SK-N-MC (cell line): ENCODE data around the gene WDR6.

Source experiments
- EZH2 ChIP-seq: fragments of 200-600 bp; sonication (generic); IDR thresholded peaks from one replicate; pipeline ENCODE4 v1.6.1; 2017; ENCODE audit warnings: antibody characterized with exemption
- FOXP2 ChIP-seq: optimal IDR thresholded peaks from 2 replicates; pipeline ENCODE3; 2011; ENCODE audit warnings: mild to moderate bottlenecking, moderate library complexity; ENCODE audit not compliant: insufficient read depth; ENCODE audit errors: extremely low read length, control extremely low read depth
- POLR2AphosphoS5 ChIP-seq: IDR thresholded peaks from 2 replicates; pipeline ENCODE4 v1.6.1; 2012; ENCODE audit warnings: mild to moderate bottlenecking, low read depth, low read length, borderline replicate concordance

DNA sequence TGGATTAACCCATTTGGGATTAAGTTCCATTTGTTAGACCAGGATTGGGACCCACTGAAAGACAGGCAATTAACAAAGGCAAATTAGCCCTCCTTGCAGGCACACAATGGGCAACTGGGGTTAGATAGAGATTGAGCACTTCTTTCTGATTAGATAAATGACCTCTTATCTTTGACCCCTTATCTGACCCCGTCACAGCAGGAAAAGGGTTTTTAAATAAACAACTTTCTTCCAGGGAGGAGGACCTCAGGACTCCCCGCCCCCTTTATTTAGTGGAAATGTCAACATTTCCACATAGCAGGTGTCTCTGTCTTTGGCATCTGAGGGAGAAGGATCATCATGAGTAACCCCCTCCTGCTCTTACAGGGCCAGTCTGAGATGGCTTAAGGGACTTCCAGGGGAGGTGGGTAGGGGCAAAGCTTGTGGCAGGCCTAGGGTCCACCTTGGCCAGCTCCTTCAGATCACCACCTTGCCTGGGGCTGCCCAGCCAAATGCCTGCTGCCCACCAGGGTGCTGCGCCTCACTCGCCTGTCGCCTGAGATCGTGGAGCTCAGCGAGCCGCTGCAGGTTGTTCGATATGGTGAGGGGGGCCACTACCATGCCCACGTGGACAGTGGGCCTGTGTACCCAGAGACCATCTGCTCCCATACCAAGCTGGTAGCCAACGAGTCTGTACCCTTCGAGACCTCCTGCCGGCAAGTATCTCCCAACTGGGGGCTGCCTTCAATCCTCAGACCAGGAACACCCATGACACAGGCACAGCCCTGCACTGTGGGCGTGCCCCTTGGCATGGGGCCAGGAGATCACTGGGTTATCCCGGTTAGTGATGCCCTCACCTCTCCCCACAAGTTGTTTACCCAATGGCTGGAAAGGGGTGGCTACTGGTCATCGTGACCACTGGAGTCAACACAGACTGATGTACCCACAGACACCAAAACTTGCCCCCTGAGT is 2.6 kb upstream of the WDR6 start:
- TF ChIP-seq EZH2 (no peak), FOXP2 (no peak), POLR2AphosphoS5 (no peak)
